HEK293 (cell line): ENCODE results near the gene ATP8A1.

Experiments used
- CTCF ChIP-seq: fragments of 450-650 bp; formaldehyde crosslinking; IDR thresholded peaks from 2 replicates; pipeline ENCODE4 v1.5.1; 2016; ENCODE audit warnings: missing biosample characterization, missing genetic modification characterization
- ZNF248 ChIP-seq: fragments of 450-650 bp; formaldehyde crosslinking; IDR thresholded peaks from 2 replicates; pipeline ENCODE4 v1.5.1; 2017; ENCODE audit warnings: missing biosample characterization, missing genetic modification characterization
- ZNF423 ChIP-seq: fragments of 450-650 bp; formaldehyde crosslinking; IDR thresholded peaks from 2 replicates; pipeline ENCODE4 v1.5.1; 2016; ENCODE audit warnings: missing biosample characterization, missing genetic modification characterization
- ZNF510 ChIP-seq: fragments of 450-650 bp; formaldehyde crosslinking; IDR thresholded peaks from 2 replicates; pipeline ENCODE4 v1.5.1; 2018; ENCODE audit warnings: mild to moderate bottlenecking, missing genetic modification characterization, missing biosample characterization; ENCODE audit not compliant: insufficient replicate concordance
- ZNF639 ChIP-seq: fragments of 450-650 bp; formaldehyde crosslinking; IDR thresholded peaks from 2 replicates; pipeline ENCODE4 v1.5.1; 2016; ENCODE audit warnings: missing biosample characterization, missing genetic modification characterization
- ZSCAN23 ChIP-seq: fragments of 450-650 bp; formaldehyde crosslinking; IDR thresholded peaks from 2 replicates; pipeline ENCODE4 v1.5.1; 2016; ENCODE audit warnings: missing biosample characterization, missing genetic modification characterization

- TF ChIP-seq CTCF (tag by site-specific recombination) = no peak
- no peak for TF ChIP-seq ZNF510 (tag by site-specific recombination)
- TF ChIP-seq ZNF423 (tag by site-specific recombination) = no peak
- no peak for TF ChIP-seq ZNF248 (tag by site-specific recombination)
- TF ChIP-seq ZSCAN23 (tag by site-specific recombination) = no peak
- no peak for TF ChIP-seq ZNF639
These were observed 96.4 kb downstream of the ATP8A1 start for GRCh38 chr4:42560467-42560861.
